ENCODE results near the gene NABP2. TPM values are rescaled to one million over a fixed set of nuclear protein-coding genes. Genes with fewer than 3 reads are reported as not detected.

NABP2 gene
- total RNA-seq, 1 experiment from 2014 or later: 49.0 TPM

GRCh38 chr12:56260921-56261320 lies 36.8 kb downstream of the NABP2 start:
- no peaks in the 10 kb centered on the region for H3K9me3 ChIP-seq (ENCODE audit: control insufficient read depth, low read depth, low read length)
- H4K91ac ChIP-seq (ENCODE audit: insufficient read length, low read depth, low read length): no peak overlapping the region
- H3K9me3 Mint-ChIP-seq: no peaks in the 10 kb centered on the region; a peak in 1 of 5 replicates
- H2BK120ac ChIP-seq (ENCODE audit: low read depth, low read length, poor library complexity, severe bottlenecking): no peak overlapping the region
- no peak for TF ChIP-seq CTCF (conservative IDR thresholded peaks at IDR 0.05)
- H3K27ac Mint-ChIP-seq: peak overlapping the region in 1 of 3 experiments; percentile 9; a peak in 1 of 7 replicates
- peaks cover 2% of the 10 kb centered on the region; the same call in 1 of the 2 replicates for H3K27me3 Mint-ChIP-seq (ENCODE audit: low read depth)
- no peaks in the 10 kb centered on the region for H3K79me2 ChIP-seq (ENCODE audit: insufficient read depth, low read length)
- H4K20me1 ChIP-seq (ENCODE audit: control insufficient read depth, insufficient read depth, insufficient read length): no peaks in the 10 kb centered on the region
- H4K5ac ChIP-seq (ENCODE audit: insufficient read length, low read depth, low read length): no peak overlapping the region
- no peak overlapping the region for H2BK12ac ChIP-seq (ENCODE audit: insufficient read length, low read depth, low read length)
- no peak overlapping the region for H3K4me3 Mint-ChIP-seq
- no peak overlapping the region for H2BK20ac ChIP-seq (ENCODE audit: low read depth, low read length, poor library complexity, severe bottlenecking)
- H3K4ac ChIP-seq (ENCODE audit: low read depth, low read length): no peak overlapping the region
- no peak overlapping the region for H3K27ac ChIP-seq (ENCODE audit: insufficient read length, low read depth, low read length)
- H3K4me2 ChIP-seq (ENCODE audit: insufficient read depth, insufficient read length, low read length): no peak overlapping the region
- no peak overlapping the region for H3K14ac ChIP-seq (ENCODE audit: insufficient read depth, low read length)
- H3T11ph ChIP-seq (ENCODE audit: low read length): no peak overlapping the region
- H3K27me3 ChIP-seq (ENCODE audit: insufficient read depth, low read length): no peaks in the 10 kb centered on the region
- no peak overlapping the region for H3K23ac ChIP-seq (ENCODE audit: insufficient read length, low read depth, low read length)
- no peak overlapping the region for H3K56ac ChIP-seq (ENCODE audit: insufficient read length, low read depth, low read length)
- no peak overlapping the region for H3K18ac ChIP-seq (ENCODE audit: insufficient read length, low read depth, low read length)
- peaks cover 4 to 8% (median 8%) of the 10 kb centered on the region in 3 experiments; a peak in 6 of 7 replicates for H3K36me3 Mint-ChIP-seq (ENCODE audit: insufficient read depth in 1 of 3, low read depth in 3 of 3)
- peaks cover 20 to 23% of the 10 kb centered on the region in 2 experiments for H3K4me1 Mint-ChIP-seq
- no peak overlapping the region for H4K8ac ChIP-seq (replicated peaks; ENCODE audit: insufficient read length, low read depth, low read length)
- no peak for DNase-seq
- H2BK15ac ChIP-seq (ENCODE audit: low read depth, low read length): no peak overlapping the region
- no peak overlapping the region for H2AK5ac ChIP-seq (ENCODE audit: insufficient read length, low read length)
- H3K9ac ChIP-seq (ENCODE audit: extremely low read depth, insufficient read length, low read length): no peak overlapping the region
- no peaks in the 10 kb centered on the region for H3K79me1 ChIP-seq (ENCODE audit: insufficient read depth, low read depth, low read length, poor library complexity, severe bottlenecking)
- H3K4me1 ChIP-seq (ENCODE audit: insufficient read depth, low read length): no peaks in the 10 kb centered on the region
- H2AFZ ChIP-seq (ENCODE audit: low read length): no peak overlapping the region
- WGBS (ENCODE audit: extremely low coverage, insufficient read length, low lambda C conversion rate): no CpG with 5 or more reads among the region's 3 CpGs
- H2BK5ac ChIP-seq (ENCODE audit: insufficient read length, low read length): no peak overlapping the region
- H3K23me2 ChIP-seq (ENCODE audit: insufficient read length, low read depth, low read length, poor library complexity, severe bottlenecking): no peaks in the 10 kb centered on the region
